Measurements from ENCODE around the gene TSEN2. TPM values are rescaled to one million over a fixed set of nuclear protein-coding genes. Genes with fewer than 3 reads are reported as not detected.

The TSEN2 gene
- total and polyA plus RNA-seq, 10 of the 15 experiments (the other 5 are each of a cell fraction or from before 2014, with no cell fraction given) = 17.7 to 32.3 (median 24.3) TPM

DNA sequence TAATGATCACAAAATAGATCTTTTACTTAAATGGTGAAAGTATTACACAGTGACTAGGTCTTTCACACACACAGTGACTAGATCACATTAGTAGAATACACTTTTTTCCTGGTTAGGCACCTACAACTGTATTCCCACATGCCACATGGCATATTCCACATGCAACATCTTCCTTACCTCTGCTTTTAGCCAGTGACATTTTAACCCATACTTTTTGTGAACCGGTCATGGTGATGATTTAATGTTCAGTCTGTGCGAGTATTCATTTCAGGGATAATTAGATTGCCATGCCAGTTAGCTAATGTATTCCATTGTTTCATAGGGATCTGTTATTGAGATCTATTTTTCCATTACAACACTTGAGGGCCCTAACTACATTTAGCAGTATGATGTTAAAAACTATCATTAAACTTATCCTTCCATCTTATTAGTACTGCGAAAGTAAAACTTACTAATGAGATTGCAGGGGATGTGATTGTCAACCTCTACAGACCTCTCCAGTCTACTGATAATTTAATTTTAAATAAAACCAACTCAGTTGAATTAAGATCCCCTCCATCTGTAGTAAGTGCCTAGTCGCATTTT lies 28.3 kb downstream of the TSEN2 start (continued):
- TF ChIP-seq, protein P1, sequence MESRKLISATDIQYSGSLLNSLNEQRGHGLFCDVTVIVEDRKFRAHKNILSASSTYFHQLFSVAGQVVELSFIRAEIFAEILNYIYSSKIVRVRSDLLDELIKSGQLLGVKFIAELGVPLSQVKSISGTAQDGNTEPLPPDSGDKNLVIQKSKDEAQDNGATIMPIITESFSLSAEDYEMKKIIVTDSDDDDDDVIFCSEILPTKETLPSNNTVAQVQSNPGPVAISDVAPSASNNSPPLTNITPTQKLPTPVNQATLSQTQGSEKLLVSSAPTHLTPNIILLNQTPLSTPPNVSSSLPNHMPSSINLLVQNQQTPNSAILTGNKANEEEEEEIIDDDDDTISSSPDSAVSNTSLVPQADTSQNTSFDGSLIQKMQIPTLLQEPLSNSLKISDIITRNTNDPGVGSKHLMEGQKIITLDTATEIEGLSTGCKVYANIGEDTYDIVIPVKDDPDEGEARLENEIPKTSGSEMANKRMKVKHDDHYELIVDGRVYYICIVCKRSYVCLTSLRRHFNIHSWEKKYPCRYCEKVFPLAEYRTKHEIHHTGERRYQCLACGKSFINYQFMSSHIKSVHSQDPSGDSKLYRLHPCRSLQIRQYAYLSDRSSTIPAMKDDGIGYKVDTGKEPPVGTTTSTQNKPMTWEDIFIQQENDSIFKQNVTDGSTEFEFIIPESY (IDR thresholded peaks at IDR 0.05) = no peak
- TF ChIP-seq SMARCA5 (IDR thresholded peaks at IDR 0.05) (no peak), STAT1 (conservative IDR thresholded peaks at IDR 0.05) (no peak), NR2F1 (conservative IDR thresholded peaks at IDR 0.05) (no peak), KAT2A (conservative IDR thresholded peaks at IDR 0.05; ENCODE audit: control insufficient read depth, low read depth, low read length) (no peak)
- TF ChIP-seq, protein P2, sequence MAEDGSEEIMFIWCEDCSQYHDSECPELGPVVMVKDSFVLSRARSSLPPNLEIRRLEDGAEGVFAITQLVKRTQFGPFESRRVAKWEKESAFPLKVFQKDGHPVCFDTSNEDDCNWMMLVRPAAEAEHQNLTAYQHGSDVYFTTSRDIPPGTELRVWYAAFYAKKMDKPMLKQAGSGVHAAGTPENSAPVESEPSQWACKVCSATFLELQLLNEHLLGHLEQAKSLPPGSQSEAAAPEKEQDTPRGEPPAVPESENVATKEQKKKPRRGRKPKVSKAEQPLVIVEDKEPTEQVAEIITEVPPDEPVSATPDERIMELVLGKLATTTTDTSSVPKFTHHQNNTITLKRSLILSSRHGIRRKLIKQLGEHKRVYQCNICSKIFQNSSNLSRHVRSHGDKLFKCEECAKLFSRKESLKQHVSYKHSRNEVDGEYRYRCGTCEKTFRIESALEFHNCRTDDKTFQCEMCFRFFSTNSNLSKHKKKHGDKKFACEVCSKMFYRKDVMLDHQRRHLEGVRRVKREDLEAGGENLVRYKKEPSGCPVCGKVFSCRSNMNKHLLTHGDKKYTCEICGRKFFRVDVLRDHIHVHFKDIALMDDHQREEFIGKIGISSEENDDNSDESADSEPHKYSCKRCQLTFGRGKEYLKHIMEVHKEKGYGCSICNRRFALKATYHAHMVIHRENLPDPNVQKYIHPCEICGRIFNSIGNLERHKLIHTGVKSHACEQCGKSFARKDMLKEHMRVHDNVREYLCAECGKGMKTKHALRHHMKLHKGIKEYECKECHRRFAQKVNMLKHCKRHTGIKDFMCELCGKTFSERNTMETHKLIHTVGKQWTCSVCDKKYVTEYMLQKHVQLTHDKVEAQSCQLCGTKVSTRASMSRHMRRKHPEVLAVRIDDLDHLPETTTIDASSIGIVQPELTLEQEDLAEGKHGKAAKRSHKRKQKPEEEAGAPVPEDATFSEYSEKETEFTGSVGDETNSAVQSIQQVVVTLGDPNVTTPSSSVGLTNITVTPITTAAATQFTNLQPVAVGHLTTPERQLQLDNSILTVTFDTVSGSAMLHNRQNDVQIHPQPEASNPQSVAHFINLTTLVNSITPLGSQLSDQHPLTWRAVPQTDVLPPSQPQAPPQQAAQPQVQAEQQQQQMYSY (CRISPR knock-in tag; IDR thresholded peaks at IDR 0.05) = no peak
- TF ChIP-seq, protein P3, sequence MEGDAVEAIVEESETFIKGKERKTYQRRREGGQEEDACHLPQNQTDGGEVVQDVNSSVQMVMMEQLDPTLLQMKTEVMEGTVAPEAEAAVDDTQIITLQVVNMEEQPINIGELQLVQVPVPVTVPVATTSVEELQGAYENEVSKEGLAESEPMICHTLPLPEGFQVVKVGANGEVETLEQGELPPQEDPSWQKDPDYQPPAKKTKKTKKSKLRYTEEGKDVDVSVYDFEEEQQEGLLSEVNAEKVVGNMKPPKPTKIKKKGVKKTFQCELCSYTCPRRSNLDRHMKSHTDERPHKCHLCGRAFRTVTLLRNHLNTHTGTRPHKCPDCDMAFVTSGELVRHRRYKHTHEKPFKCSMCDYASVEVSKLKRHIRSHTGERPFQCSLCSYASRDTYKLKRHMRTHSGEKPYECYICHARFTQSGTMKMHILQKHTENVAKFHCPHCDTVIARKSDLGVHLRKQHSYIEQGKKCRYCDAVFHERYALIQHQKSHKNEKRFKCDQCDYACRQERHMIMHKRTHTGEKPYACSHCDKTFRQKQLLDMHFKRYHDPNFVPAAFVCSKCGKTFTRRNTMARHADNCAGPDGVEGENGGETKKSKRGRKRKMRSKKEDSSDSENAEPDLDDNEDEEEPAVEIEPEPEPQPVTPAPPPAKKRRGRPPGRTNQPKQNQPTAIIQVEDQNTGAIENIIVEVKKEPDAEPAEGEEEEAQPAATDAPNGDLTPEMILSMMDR (IDR thresholded peaks at IDR 0.05 in 2 of 3, conservative IDR thresholded peaks at IDR 0.05 in 1 of 3; ENCODE audit: control insufficient read depth in 2 of 3, extremely low read depth in 1 of 3, insufficient read depth in 1 of 3, low read depth in 3 of 3, low read length in 3 of 3) = no peak
